GM15510 (cell line): ENCODE data around the gene SYNGR3.

Source experiments
- POLR2A ChIP-seq: IDR thresholded peaks from 3 replicates; pipeline ENCODE4 v1.6.1; 2011; ENCODE audit warnings: borderline replicate concordance; ENCODE audit not compliant: insufficient read length; ENCODE audit errors: extremely low read depth

The SYNGR3 gene

DNA sequence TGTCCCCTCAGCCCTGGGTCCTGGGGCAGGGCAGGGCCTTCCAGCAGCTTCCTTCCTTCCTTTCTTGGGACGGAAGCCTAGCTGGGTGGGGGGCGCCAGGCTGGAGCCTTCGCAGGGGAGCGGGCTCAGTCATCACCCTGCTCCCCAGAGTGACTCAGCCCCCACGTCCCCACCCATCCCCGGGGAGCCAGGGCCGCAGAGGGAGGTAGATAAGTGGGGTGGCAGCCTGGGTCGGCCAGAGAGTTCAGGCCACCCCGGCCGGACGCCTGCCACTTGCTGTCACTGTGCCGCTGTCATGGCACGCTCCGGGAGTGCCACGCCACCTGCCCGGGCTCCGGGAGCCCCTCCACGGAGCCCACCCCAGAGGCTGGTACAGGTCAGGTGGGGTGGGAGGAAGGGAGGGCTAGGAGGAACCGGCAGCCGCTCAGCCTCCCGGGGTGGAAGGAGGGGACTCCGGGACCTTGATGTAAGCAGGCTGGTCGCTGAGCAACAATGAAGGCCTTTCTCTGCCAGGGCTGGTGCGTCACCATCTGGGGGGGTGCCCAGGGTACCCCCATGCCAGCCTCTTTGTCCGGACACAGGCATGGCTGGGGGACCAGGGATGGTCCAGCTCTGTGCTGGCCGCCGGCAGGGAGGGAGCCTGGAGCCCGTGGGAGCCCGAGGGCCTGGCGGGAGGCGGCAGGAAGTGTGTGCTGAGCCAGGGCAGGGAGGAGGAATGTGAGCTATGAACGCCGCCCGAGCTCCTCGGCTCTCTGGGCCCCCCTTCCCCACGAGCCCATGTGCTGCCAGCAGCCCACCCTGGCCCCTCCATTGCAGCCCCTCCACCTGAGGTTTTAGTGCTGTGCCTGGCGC lies 43.5 kb downstream of the SYNGR3 start:
- no peak for TF ChIP-seq POLR2A

DNA sequence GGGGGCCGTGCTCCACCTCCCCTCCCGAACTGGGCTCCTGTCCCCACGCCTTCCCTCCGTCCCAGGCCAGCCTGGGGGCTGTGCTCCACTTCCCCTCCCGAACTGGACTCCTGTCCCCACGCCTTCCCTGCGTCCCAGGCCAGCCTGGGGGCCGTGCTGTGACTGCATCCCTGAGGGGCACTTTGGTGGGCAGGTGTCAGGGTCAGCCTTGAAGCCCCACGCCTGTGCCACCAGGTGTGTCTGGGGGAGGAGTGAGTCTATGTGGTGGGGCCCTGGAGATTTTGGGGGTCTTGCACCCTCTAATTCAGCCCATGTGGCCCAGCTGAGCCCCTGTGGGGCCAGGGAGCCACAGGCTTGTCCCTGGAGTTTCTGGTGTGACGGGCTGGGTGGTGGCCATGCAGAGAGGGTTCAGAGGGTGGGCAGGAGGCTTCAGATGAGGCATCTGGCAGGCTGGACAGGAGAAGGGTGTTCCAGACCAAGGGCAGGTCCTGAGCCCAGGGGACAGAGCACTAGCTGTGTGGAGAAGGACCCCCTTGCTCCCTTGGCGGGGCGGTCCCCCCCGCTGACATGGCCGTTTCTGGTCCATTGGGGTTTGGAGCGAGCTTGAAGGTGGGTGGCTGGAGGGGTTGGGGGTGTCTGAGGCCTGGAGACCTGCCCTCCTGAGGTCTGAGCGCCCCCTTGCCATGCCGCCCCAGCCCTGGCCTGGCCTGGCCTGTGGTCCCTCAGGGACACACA lies 45.1 kb downstream of the SYNGR3 start:
- no peak for TF ChIP-seq POLR2A

DNA sequence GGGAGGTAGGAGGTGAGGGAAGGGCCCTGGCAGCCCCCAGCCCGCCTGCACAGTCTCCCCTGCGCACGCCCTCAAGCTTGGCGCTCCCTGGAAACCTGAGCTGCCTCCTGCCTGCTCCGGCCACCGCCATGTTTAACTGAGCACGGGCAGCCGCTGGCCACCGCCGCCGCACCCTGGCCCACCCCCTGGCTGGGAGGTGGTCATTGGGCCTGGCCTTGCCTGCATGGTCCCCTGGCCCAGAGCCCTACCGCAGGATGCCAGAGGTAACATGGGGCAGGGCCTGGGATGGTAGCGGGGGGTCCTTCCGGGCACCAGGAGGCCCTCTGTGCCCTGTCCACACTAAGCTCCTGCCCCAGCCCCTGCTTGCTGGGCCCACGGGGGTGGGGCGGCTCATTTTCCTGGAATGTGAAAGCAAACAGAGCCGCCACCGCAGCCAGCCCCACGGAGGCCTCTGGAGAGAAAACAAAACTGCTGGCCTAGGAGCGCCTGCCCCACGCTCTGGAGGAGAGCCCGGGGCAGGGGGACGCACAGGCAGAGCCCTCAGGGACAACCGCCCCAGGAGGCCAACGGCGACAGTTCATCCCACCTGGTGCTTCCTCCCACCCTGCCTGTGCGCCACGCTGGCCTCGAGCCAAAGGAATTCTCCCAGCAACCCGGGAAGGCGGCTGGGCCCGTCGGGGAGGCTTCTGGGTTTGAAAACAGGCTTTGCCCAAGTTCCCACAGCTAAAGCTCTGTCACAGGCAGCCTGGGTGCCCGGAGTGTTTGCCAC lies 45.8 kb downstream of the SYNGR3 start:
- no peak for TF ChIP-seq POLR2A

DNA sequence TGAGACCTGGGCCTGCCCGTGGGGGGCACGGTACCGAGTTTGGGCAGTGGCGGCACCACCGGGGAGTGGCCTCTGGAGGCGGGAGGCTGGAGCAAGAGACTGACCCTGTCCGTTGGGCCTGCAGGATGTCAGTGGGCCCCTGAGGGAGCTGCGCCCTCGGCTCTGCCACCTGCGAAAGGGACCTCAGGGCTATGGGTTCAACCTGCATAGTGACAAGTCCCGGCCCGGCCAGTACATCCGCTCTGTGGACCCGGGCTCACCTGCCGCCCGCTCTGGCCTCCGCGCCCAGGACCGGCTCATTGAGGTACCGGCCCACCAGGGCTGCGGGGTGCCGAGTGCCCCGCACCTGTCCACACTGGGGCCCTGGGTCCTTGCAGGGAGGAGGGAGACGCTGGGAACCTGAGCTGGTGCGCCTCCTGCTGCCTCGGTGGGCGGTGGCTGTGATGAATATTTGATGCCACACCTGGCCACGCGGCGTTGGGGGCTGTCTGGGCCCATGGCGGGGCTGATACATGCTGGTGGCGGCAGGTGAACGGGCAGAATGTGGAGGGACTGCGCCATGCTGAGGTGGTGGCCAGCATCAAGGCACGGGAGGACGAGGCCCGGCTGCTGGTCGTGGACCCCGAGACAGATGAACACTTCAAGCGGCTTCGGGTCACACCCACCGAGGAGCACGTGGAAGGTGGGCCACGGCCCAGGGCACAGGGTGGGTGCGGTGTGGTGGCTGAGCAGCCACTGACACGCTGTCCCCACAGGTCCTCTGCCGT lies 46.6 kb downstream of the SYNGR3 start:
- no peak for TF ChIP-seq POLR2A

DNA sequence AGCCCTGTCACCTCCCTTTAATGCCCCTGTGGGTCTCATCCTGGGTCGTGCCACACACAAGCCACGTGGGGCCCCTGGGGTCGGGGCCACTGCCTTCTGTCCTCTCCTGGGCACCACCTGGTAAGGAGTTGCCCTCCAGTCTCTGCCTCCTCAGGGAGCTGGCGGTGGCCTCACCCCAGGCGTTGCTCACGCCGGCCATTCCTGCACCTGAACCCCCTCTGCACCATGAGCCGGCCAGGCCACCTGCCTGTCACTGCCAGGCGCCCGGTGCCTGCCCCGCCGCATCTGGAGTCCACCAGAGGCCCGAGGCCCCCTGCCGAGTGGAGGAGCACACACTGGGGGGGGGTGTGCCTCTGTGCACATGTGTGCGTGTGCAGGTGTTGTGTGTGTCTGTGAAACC lies 47.3 kb downstream of the SYNGR3 start:
- no peak for TF ChIP-seq POLR2A

DNA sequence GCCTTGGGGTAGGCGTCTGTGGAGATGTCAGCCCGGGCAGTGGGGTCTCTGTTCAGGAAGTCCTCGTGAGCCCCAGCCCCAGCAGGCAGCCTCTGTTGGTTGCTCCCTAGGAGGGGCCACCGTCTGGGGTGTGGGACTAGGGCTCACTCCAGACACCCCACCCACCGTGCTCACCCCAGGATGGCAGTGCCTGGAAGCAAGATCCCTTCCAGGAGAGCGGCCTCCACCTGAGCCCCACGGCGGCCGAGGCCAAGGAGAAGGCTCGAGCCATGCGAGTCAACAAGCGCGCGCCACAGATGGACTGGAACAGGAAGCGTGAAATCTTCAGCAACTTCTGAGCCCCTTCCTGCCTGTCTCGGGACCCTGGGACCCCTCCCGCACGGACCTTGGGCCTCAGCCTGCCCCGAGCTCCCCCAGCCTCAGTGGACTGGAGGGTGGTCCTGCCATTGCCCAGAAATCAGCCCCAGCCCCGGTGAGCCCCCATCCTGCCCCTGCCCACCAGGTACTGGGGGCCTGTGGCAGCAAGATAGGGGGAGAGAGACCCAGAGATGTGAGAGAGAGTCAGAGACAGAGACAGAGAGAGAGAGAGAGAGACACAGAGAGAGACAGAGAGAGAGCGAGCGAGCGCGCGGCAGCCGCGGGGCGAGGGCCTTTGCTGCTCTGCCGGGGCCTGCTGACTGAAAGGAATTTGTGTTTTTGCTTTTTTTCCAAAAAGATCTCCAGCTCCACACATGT lies 48.0 kb downstream of the SYNGR3 start:
- TF ChIP-seq POLR2A: no peak

DNA sequence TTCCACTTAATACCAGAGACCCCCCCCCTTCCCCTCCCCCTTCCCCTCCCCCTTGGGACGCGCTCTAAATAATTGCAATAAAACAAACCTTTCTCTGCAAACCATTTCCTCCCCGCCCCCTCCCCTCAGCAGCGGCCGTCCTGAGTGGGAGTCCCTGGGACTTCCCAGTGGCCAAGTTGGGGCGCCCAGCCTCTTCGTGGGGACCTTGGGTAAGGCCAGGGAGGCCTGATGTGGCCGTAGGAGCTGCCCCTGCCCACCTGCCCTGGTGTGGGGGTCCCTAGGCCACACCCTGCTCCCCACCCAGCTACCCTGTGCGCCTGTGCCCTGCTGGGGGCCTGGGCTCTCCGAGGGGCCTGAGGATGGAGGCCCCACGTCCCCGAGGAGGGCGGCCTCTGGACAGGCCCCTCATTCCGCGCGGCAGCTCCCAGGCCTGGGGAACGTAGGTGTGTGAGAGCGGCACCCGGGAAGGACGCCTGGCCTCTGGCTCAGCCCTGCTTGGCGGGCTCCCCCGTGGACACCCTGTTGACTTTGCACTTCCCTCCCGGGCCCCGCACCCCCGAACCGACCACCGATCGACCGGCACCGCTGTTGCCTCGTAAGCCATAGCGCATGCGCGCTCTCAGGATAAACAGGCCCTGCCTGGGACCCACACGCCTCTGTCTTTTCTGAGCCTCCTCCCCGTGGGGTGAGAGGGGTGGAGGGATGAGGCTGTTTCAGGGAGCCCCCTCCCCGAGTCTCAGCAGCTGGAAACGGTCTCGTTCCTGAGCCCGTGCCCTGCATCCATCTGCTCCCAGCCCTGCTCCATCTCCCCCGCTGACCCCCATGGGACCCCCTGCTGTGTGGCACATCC lies 48.8 kb downstream of the SYNGR3 start:
- TF ChIP-seq POLR2A: no peak

DNA sequence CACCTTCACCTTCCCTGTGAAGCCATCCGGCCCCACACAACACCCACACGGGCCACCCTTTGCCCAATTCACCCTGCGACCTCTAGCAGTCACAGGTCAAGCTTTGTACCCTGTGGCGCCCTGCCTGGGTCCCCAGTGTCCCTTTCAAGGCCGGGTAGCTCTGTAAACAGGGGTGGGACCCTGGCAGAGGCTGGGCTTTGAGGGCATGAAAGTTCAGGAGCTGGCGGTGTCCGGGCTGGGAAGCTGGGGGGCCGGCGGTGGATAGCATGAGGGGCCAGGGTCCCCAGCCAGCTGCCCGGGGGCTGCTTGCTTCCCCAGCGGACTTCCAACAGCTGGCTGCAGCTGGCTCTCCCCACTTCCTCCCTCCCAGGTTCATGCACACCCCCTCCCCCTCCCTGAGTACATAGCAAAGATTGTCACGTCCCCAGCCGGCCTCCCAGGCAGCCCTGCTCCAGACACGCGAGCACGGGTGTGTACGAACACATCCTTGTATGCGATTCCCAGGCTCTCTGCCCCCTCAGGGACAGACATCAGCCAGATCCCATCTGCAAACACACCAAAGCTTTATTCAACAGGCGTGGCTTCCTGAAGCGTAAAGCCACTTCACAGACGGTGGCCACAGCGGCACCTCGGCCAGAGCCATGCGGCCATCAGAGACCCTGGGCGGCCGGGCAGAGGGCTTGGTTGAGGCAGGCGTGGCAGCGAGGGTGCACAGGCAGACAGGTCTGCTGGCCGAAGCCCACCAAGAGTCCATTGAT lies 49.7 kb downstream of the SYNGR3 start:
- no peak for TF ChIP-seq POLR2A

DNA sequence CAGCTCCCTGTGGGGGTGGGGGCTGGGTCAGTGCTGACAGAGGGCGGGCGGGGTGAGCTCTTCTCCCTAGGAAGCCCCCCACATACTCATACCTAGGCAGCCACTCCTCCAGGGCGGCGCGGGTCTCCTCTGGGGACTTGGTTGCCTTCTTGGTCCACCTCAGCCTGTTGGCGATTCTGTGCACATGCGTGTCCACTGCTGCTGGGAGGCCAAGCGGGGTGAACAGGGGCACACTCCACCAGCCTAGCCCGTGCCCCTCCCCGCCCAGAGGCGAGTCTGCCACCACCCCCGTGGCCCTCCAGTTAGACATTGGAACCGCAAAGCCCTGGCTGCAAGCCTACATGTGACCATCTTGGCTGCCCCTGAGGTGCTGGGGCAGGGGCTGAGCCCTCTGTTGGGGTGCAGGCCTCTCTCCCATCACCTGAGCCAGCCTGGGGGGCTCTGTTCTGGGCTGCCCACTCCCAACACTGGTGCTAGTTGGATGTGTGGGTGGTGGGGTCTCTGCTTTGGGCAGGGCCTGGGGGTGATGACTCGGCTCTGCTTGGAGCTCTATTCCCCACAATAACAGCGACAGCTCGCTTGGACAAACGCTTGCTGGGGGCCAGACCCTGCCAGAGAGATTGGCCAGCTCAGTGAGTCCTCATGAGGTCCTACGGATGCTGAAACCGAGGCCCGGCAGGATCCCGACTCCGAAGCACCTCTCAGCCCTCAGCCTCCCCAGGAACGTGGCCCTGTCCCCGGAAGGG lies 50.4 kb downstream of the SYNGR3 start:
- TF ChIP-seq POLR2A: no peak

DNA sequence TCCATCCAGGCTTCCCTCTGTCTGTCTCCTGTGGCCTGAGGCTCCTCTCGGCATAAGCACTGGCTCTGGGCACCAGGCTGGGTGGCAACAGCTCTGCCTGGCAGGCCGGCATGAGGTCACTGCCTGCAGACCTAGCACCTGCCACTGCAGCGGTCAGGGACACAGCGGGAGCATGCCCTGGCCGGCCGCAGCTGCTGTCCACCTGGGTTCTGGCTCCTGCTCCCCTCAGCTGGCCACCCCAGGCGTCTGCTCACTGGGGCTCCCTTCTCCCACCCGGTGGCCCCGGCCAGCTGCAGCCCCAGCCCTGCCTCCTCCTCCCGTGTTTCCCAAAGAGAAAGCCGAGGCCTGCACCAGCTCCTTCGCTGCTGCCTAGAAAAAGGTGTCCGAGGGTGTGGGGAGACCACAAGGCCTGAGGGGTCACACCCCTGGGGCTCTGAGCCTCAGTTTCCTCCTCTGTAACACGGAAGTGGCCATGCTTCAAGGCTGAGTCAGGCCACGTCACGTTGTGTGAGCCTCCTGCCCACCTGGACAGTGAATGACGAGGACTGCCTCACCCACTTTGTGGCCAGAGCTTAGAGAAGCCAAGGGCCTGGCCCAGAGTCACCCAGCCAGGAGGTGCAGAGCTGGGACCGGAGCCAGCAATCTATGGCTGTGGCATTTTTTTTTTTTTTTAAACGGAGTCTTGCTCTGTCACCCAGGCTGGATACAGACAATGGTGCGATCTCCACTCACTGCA lies 51.2 kb downstream of the SYNGR3 start:
- no peak for TF ChIP-seq POLR2A
